Measurements from ENCODE around the gene BEND5.

BEND5 gene

GRCh38 chr1:48765335-48765734 lies 11.4 kb downstream of the BEND5 start:
- no peak for DNase-seq (ENCODE audit: low read depth)

DNA sequence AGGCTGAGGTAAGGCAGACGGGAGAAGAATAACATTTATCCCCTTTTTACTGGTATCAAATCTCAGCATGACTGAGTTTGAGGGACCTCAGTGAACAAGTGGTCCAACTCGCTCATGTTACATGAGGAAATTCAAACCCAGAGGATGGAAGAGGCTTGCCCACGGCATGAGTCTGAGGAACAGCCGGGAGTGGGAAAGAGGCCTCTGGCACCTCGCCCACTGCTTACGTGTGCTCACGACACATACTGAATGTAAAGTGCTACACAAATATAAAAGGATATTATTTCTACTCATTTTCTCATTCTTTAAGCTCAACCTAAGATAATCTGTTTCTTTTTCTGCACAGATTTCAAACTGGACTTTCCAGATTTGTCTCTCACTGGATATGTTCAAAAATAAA lies 14.7 kb downstream of the BEND5 start:
- no peak for DNase-seq (ENCODE audit: low read depth)

DNA sequence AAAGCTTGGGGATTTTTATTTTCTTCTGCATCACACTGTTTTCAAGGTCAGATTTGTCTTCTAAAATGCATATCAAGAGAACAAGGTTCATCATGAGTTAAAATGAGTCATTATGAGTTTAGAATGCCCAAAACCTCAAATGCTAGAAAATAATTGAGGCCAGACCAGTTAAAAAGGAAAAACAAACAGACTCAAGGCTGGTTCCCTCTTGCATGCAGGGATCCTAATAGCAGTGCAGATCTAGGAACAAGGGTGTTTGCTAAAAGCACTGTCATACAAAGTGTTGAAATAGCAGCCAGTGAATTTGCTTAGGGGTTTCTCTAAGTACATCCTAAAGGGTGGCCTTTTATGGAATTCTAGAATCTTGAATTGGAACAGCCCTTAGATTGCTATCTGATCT lies 15.3 kb downstream of the BEND5 start:
- no peak for DNase-seq (ENCODE audit: low read depth)

- no peak for DNase-seq (ENCODE audit: low read depth)
Measured at GRCh38 chr1:48760857-48761256, 15.8 kb downstream of the BEND5 start.

GRCh38 chr1:48758976-48759375 lies 17.7 kb downstream of the BEND5 start:
- DNase-seq (ENCODE audit: low read depth): no peak

GRCh38 chr1:48757363-48757762 lies 19.3 kb downstream of the BEND5 start:
- DNase-seq (ENCODE audit: low read depth): no peak

- DNase-seq (ENCODE audit: low read depth): no peak
Measured at GRCh38 chr1:48756683-48757316, 19.9 kb downstream of the BEND5 start.

DNA sequence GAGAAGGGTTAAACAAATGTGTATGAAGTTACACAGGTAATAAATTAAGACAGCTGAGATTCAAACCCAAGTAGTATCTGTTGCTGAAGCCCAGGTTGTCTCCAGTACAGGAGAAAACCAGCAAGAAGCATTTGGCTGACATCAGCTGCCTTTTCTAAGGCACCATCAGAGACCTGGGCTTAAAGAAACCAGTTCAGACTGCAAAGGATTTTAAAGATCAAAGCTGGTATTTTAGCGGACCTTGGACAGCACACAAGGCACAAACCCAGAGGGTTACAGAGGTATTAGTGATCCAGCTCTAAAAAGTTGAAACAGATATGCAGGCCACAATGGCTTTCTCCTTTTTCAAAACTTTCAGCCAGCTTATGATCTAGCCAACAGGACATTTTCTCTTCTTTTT lies 23.4 kb downstream of the BEND5 start:
- no peak for DNase-seq (ENCODE audit: low read depth)

DNA sequence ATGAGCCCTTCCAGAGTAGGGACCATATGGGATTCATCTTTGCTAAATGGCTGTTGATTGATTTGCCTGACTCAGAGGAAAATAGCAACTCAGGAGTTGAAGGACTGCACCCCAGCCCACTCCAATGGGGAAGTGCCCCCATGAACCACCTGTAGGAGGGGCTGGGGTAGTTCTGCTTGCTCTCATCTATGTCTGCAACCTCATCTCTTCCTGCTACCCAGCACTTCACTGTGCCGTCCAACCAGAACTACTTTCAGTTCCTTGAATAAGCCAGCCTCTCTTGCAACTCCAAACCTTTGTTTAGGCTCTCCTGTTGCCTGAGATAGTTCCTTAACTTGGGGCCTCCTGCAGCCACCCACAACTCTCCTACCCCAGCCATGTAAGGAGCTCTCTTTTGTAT lies 26.6 kb downstream of the BEND5 start:
- no peak for DNase-seq (ENCODE audit: low read depth)

DNA sequence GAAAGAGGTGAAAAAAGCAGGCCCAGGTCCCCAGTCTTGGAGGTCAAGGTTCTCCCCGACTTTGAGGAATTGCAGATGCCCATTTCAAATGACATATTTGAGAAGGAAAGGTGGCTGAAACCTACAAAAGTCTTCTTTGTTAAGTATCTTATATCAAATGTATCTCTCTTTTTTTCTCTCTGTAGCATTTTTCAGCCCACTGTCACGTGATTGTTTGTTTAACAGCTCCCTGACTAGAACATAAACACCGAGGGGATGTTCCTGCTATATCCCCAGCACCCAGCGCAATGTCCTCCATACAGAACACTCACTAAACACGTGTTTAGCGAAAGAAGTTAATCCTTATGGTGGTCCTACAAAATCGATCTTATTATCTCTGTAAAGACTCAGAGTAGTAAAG lies 27.6 kb downstream of the BEND5 start:
- DNase-seq (ENCODE audit: low read depth): no peak

- no peak for DNase-seq (ENCODE audit: low read depth)
Measured at GRCh38 chr1:48746906-48747305, 29.8 kb downstream of the BEND5 start.

DNA sequence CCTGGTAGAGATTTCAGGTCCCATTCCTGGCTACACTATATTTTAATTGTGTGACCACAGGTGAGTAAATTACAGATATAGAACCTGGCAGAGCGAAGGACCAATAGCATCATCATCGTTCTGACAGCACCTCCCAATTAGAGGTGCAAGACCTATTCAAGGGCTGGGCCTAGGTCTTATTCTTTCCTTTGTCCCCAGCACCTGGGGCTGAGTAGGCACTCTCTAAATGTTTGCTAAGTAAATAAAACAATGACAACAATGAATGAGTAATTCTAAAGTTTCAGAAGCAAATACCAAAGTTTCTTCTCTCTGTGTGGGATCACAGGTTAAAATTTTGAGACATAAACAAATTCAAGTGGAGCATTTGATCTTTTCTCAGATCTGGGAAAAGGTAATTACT lies 32.7 kb downstream of the BEND5 start:
- DNase-seq (ENCODE audit: low read depth): no peak

- DNase-seq (ENCODE audit: low read depth): no peak
Measured at GRCh38 chr1:48743480-48743879, 33.2 kb downstream of the BEND5 start.

DNA sequence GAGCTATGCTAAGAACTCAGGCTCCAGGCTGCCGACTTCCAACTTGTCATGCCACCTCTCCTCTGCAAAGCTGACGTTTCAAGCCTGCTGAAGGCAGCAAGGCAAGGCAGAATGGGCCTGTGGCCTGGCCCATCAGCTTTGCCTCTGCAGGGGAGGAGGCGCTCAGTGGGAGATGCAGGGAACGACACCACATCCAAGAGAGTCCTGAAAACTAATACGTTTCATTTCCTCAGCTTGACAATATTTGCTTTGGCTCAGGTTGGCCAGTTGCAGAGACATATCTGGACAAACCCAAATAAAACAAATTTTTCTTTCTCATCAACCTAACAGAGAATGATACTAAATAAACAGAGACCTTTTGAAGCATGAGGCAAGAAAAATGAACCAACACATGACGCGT lies 35.3 kb downstream of the BEND5 start:
- DNase-seq (ENCODE audit: low read depth): no peak

DNA sequence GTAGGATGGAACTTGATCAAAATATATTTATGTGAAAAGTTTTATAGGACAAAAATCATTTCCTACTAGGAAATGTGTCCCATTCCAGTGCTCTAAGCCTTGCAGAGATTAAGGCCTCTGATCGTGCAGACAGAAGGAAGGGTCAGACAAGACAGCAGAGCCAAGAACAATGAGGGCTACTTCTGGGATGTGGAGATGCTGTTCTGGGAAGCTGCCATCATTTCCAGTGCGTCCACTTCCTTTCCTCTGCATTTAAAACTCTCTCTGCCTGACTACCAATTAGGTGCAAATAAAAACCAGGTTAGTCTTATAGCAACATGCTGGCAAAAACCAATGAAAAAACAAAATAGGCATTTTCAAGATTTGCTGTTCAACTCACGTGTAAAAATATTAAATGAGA lies 36.1 kb downstream of the BEND5 start:
- no peak for DNase-seq (ENCODE audit: low read depth)

GRCh38 chr1:48739091-48739490 lies 37.6 kb downstream of the BEND5 start:
- DNase-seq (ENCODE audit: low read depth): no peak

DNA sequence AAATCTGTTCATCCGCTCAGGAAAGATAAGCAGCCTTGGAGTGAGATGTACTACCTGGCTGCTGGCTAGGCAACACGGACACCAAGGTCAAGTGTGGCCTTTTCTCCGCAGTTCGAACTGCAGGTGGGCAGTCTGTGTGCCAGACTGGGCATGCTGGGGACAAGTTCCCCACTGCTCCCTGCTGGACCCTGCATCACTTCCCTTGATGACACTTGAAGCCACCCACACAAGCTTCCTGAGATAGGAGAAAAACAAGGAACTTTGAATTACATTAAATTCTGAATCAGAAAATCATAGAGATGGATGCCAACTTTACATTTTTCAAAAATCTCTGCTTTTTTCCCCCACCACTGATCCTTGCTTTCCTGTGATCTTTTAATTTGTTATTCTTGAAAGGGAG lies 38.3 kb downstream of the BEND5 start:
- DNase-seq (ENCODE audit: low read depth): no peak

GRCh38 chr1:48735796-48736195 lies 40.9 kb downstream of the BEND5 start:
- DNase-seq (ENCODE audit: low read depth): no peak

GRCh38 chr1:48730164-48730910 lies 46.4 kb downstream of the BEND5 start:
- DNase-seq (ENCODE audit: low read depth): no peak

GRCh38 chr1:48728584-48728983 lies 48.1 kb downstream of the BEND5 start:
- no peak for DNase-seq (ENCODE audit: low read depth)

DNA sequence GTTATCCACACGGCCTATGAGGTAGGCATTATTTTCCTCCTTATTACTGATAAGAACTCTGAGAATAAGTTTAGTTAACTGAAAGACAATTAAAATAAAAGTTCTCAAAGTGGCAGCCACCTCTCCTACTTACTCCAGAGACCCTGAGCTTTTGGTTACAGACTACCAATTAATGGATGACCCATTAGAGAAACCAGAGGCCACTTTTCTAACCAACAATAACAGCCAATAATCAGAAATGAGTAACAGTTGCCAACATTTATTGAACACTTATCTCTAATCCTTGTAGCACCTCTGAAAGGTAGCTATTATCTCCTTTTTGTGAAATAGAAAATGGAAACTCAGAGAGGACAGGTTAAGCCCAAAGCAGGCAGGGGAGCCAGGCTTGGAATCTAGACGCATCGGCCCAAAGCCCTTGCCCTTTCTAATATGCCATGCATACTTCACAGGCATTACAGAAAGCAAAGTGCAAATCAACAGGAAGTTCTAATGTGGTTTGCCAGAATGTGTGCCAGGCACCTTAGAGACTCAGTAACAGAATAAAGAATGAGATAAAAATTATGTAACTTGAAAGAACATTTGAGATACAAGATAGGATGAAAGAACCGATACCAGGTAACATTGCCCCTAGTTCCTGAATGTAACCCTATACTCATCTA lies 50.0 kb downstream of the BEND5 start:
- DNase-seq (ENCODE audit: low read depth): no peak

DNA sequence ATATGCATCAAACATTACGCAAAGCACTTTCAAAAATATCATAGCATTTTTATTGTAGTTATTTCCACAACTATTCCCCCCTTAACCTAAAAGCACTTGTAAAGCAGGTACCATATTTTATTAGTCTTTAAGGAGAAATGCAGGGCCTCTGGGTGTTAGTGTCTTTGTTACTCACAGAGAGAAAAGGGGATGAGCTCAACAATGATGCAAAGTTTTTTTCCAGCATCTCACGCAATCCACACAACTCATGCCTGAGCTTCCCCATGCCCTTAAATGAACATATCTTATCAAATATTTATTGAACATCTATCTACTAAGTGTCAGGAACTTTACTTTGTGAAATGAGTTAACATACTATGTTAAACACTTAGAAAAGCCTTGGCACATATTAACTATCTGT lies 50.6 kb downstream of the BEND5 start:
- DNase-seq (ENCODE audit: low read depth): no peak

DNA sequence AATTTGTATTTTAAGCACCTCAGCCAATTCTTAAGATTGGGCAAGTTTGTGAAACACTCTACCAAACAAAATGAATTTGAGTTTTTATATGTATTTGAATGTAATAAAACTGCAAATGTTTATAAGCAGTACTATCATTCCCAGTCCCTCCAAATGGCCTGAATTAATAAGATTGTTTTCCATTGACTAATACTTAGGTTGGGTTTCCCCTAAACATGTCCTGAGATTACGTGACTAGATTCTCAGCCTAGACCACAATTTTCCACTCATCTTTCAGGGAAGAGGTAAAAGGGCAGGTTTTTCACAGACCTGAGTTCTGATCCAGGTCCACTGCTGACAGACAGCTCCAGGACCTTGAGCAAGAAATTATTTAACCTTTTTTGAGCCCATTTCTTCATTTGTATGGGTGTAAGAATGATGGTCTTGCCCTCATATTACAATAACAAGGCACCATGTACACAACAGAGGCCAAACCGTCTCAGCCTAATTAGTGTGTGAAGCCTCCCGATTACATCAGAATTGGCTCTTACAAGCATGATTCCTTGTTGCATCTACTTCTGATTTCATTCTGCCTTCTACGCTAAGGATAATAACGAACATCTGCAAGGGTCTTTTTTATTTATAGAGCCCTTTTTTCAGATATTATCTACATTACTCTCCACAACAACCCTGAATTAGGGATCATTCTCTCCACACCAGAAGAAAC lies 51.2 kb downstream of the BEND5 start:
- DNase-seq (ENCODE audit: low read depth): no peak

Measured in stimulated activated CD8-positive, alpha-beta memory T cell treated with anti-CD3 and anti-CD28 coated beads, Interleukin-15, amount 100 ng/mL, for 24 hours (primary cell).